Measurements from ENCODE around the gene CERS6. TPM values are rescaled to one million over a fixed set of nuclear protein-coding genes. Genes with fewer than 3 reads are reported as not detected.

The CERS6 gene
- total RNA-seq, 4 donors from 2014 or later: 46.6 to 67.7 (median 53.6) TPM

DNA sequence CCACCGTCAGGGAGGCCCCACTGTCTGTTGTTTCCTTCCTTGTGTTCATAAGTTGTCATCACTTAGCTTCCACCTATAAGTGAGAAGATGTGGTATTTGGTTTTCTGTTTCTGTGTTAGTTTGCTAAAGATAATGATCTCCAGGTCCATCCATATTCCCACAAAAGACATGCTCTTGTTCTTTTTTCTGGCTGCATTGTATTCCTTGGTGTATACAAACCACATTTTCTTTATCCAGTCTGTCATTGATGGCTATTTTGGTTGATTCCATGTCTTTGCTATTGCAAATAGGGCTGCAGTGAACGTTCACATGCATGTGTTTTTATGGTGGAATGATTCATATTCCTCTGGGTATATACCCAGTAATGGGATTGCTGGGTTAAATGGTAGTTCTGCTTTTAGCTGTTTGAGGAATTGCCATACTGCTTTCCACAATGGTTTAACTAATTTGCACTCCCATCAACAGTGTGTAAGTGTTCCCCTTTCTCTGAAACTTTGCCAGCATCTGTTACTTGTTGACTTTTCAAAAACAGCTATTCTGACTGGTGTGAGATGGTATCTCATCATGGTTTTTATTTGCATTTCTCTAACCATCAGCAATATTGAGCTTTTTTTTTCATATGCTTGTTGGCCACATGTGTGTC, 189.7 kb downstream of the CERS6 start:
- no peaks in the 10 kb centered on the region for H3K36me3 ChIP-seq
- no peaks in the 10 kb centered on the region for H3K27me3 ChIP-seq
- H3K4me1 ChIP-seq: peaks cover 14 to 35% (median 31%) of the 10 kb centered on the region in 4 donors
- intact Hi-C loops (cut with DNase I): no loop called here
- no peak overlapping the region for H3K4me3 ChIP-seq
- no peak overlapping the region for H3K27ac ChIP-seq (replicated peaks in 1 of 4)
- TF ChIP-seq EP300 (IDR thresholded peaks at IDR 0.05): no peak
- TF ChIP-seq, protein P1, sequence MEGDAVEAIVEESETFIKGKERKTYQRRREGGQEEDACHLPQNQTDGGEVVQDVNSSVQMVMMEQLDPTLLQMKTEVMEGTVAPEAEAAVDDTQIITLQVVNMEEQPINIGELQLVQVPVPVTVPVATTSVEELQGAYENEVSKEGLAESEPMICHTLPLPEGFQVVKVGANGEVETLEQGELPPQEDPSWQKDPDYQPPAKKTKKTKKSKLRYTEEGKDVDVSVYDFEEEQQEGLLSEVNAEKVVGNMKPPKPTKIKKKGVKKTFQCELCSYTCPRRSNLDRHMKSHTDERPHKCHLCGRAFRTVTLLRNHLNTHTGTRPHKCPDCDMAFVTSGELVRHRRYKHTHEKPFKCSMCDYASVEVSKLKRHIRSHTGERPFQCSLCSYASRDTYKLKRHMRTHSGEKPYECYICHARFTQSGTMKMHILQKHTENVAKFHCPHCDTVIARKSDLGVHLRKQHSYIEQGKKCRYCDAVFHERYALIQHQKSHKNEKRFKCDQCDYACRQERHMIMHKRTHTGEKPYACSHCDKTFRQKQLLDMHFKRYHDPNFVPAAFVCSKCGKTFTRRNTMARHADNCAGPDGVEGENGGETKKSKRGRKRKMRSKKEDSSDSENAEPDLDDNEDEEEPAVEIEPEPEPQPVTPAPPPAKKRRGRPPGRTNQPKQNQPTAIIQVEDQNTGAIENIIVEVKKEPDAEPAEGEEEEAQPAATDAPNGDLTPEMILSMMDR (IDR thresholded peaks at IDR 0.05): no peak
- no peak for TF ChIP-seq POLR2A (IDR thresholded peaks at IDR 0.05; ENCODE audit: low read depth)
- TF ChIP-seq POLR2AphosphoS5 (IDR thresholded peaks at IDR 0.05): no peak
- H3K9me3 ChIP-seq: no peaks in the 10 kb centered on the region
- DNase-seq (ENCODE audit: extremely low spot score): no peak
- WGBS: 82% methylated on average over 2 of the region's 2 CpGs

DNA sequence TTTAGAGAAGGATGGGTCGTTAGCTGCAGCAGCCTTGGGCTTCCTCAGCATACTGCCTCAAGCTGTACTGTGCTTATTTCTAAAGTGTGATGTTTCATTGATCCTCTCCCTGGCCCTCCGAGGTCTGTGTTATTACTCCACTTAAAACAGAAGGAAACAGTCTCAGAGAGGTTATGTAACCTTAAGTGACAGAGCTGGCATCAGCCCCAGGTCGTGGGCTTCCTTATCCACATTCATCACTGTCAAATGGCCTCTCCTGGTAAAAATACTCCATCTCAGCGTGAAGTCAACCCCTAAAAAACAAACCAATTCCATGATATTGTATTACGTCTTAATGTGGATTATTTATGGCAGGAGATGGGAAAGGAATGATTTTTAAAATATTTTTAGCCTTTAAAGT, 193.0 kb downstream of the CERS6 start:
- Histone ChIP-seq H3K4me3 (no peak overlapping the region), H3K27ac (replicated peaks in 1 of 4) (peak overlapping the region in 3 of 4 donors; percentile 16 to 39 (median 26)), H3K27me3 (no peaks in the 10 kb centered on the region), H3K4me1 (peaks cover 24 to 43% (median 28%) of the 10 kb centered on the region in 4 donors), H3K36me3 (no peaks in the 10 kb centered on the region), H3K9me3 (no peaks in the 10 kb centered on the region)
- intact Hi-C loops (cut with DNase I): no loop called here
- 17% methylated on average over 5 of the region's 5 CpGs for WGBS
- TF ChIP-seq POLR2AphosphoS5 (IDR thresholded peaks at IDR 0.05) (peak in 1 of 2 donors; percentile 22), POLR2A (IDR thresholded peaks at IDR 0.05; ENCODE audit: low read depth) (no peak), EP300 (IDR thresholded peaks at IDR 0.05) (no peak)
- TF ChIP-seq, protein P1 (IDR thresholded peaks at IDR 0.05): no peak
- DNase-seq (ENCODE audit: extremely low spot score): no peak

DNA sequence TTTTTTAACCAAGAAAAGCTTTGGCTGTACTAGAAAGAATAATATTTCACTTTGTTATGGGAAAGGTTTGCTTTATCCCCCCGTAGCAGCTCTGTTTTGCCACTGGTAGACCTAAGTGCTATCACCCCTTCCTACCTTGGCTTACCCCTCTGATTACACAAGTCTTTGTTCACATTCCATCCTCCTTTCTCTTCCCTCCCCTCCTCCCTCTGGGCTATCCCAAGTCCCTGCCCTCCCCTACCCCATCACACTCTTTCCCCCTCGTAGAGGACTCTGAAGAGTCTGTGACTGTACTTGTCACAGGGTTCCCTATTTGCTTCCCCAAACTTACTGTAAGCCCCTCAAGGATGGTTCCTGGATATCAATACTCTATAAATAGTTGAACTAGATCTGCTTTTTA, 193.5 kb downstream of the CERS6 start:
- TF ChIP-seq POLR2AphosphoS5 (IDR thresholded peaks at IDR 0.05) (no peak), POLR2A (IDR thresholded peaks at IDR 0.05; ENCODE audit: low read depth) (no peak), EP300 (IDR thresholded peaks at IDR 0.05) (no peak)
- TF ChIP-seq, protein P1 (IDR thresholded peaks at IDR 0.05): no peak

DNA sequence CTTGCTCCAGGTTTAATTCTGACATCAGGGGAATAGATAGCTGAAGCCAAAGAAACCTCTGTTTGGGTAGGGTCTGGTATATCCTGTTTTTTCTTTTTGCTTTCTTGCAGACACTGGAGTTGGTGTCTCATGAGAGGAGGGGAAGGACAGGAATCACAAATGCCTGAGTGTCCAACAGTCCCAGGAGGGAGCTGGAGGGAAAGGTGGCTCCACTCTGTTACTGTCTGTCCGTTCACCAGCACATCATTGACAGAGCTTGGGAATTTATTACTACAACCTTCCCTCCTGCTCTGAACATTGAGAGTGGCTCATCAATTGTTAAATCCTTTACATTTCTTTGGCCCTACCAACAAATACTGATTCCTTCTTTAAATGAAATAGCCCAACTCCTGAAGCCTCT, 194.1 kb downstream of the CERS6 start:
- Histone ChIP-seq H3K4me3 (no peak overlapping the region), H3K36me3 (no peaks in the 10 kb centered on the region), H3K9me3 (no peaks in the 10 kb centered on the region), H3K4me1 (peaks cover 19 to 41% (median 25%) of the 10 kb centered on the region in 4 donors), H3K27ac (replicated peaks in 1 of 4) (peak overlapping the region in 1 of 4 donors; percentile 16), H3K27me3 (no peaks in the 10 kb centered on the region)
- no peak for DNase-seq (ENCODE audit: extremely low spot score)
- intact Hi-C loops (cut with DNase I): no loop called here
- WGBS: 0% methylated on average over 1 of the region's 1 CpG
- TF ChIP-seq POLR2AphosphoS5 (IDR thresholded peaks at IDR 0.05) (no peak), EP300 (IDR thresholded peaks at IDR 0.05) (no peak), POLR2A (IDR thresholded peaks at IDR 0.05; ENCODE audit: low read depth) (no peak)
- TF ChIP-seq, protein P1 (IDR thresholded peaks at IDR 0.05): no peak

More for the DNA sequence above, 193.5 kb downstream of the CERS6 start:
- H3K9me3 ChIP-seq: no peaks in the 10 kb centered on the region
- H3K4me3 ChIP-seq: no peak overlapping the region
- peak overlapping the region in 3 of 4 donors; percentile 16 to 39 (median 26) for H3K27ac ChIP-seq (replicated peaks in 1 of 4)
- 55% methylated on average over 2 of the region's 2 CpGs for WGBS
- DNase-seq (ENCODE audit: extremely low spot score): no peak
- H3K4me1 ChIP-seq: peaks cover 20 to 41% (median 25%) of the 10 kb centered on the region in 4 donors
- H3K36me3 ChIP-seq: no peaks in the 10 kb centered on the region
- H3K27me3 ChIP-seq: no peaks in the 10 kb centered on the region
- intact Hi-C loops (cut with DNase I): no loop called here

Data from esophagus muscularis mucosa (tissue), 4 donors.